Esophagus muscularis mucosa (tissue), 4 donors: ENCODE results near the gene EPHA4. TPM values are rescaled to one million over a fixed set of nuclear protein-coding genes. Genes with fewer than 3 reads are reported as not detected.

Experiments used
- DNase-seq: peaks from one replicate; pipeline ENCODE4 v3.0.0-alpha.2; 2017; ENCODE audit errors: extremely low spot score
- H3K27ac ChIP-seq, 4 donors: fragments of 200-600 bp; sonication (generic); replicated peaks in 1 of 4; 1 replicate in 3 of 4; 2 replicates in 1 of 4; pipeline ENCODE4 v1.5.1; 2016 to 2019; ENCODE audit warnings: mild to moderate bottlenecking in 1 of 4
- H3K27me3 ChIP-seq, 4 donors: fragments of 200-600 bp; sonication (generic); one replicate each; pipeline versions ENCODE4 v1.5.1 to v1.6.0; 2016 to 2019
- H3K36me3 ChIP-seq, 4 donors: fragments of 200-600 bp; sonication (generic); one replicate each; pipeline ENCODE4 v1.5.1; 2016 to 2019
- H3K4me1 ChIP-seq, 4 donors: fragments of 200-600 bp; sonication (generic); one replicate each; pipeline ENCODE4 v1.5.1; 2016 to 2019
- H3K4me3 ChIP-seq, 4 donors: fragments of 200-600 bp; sonication (generic); 1 replicate in 2 of 4; 2 replicates in 2 of 4; pipeline ENCODE4 v1.5.1; 2016 to 2019; ENCODE audit warnings: mild to moderate bottlenecking in 4 of 4, moderate library complexity in 1 of 4
- H3K9me3 ChIP-seq, 4 donors: fragments of 200-600 bp; sonication (generic); 1 replicate in 3 of 4; 2 replicates in 1 of 4; pipeline ENCODE4 v1.5.1; 2016 to 2019
- EP300 ChIP-seq: sonication (generic); formaldehyde crosslinking; IDR thresholded peaks from one replicate; pipeline ENCODE4 v1.6.1; 2017; ENCODE audit warnings: antibody characterized with exemption
- POLR2A ChIP-seq: fragments of 450-650 bp; IDR thresholded peaks from one replicate; pipeline ENCODE4 v1.6.1; 2017; ENCODE audit warnings: antibody characterized with exemption, moderate library complexity, mild to moderate bottlenecking, low read depth
- POLR2AphosphoS5 ChIP-seq, 2 donors: sonication (generic); formaldehyde crosslinking; IDR thresholded peaks; one replicate each; pipeline ENCODE4 v1.6.1; 2017; ENCODE audit warnings: antibody characterized with exemption in 2 of 2
- WGBS: methylation state at CpG from one replicate; pipeline ENCODE4 v1.1.5; 2018; 5-methylcytosine and 5-hydroxymethylcytosine counted together
- intact Hi-C: fragments of 100-400 bp; cut with DNase I; formaldehyde crosslinking; loops from one replicate; pipeline ENCODE4 v1.15.1; 2023
- total RNA-seq, 4 donors: library from RNA; depleted of rRNA; stranded (reverse); fragments of >200 nt; gene quantifications; one replicate each; pipeline versions ENCODE4 v1.1.0 to v1.2.1, GENCODE V29; 2016
- TF ChIP-seq, protein P1 (sequence below), 3 experiments: fragments of 200-600 bp in 2 of 3; fragments of 450-650 bp in 1 of 3; sonication (generic) in 2 of 3; IDR thresholded peaks; one replicate each; pipeline ENCODE4 v1.5.1; 2017 to 2019; ENCODE audit warnings: antibody characterized with exemption in 3 of 3, mild to moderate bottlenecking in 2 of 3, moderate library complexity in 1 of 3

Gene EPHA4
- total RNA-seq, 4 donors from 2014 or later: 15.4 to 25.9 (median 20.2) TPM

DNA sequence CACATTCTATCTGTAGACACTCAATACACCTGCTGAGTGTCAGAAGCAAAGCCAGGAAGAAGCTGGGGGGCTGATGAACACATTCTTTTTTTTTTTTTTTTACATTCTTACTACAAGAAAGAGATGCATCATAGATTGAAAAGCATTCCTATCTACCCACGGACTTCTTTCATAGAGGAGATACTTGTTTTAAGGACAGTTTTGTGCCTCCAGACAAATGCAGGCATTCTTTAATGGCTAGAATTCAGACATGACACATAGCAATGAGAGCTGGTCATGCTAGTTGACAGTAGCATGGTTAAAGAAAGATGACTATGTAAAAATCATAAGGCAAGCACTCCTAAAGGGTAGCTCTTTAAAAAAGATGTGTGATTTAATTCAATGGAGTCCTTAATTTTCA, 110.2 kb downstream of the EPHA4 start:
- DNase-seq: no peak
- intact Hi-C loops: no loop called here
- WGBS: 86% methylated on average over 1 of the region's 1 CpG
- TF ChIP-seq POLR2AphosphoS5 (IDR thresholded peaks at IDR 0.05) (no peak), POLR2A (no peak), EP300 (no peak)
- TF ChIP-seq, protein P1, sequence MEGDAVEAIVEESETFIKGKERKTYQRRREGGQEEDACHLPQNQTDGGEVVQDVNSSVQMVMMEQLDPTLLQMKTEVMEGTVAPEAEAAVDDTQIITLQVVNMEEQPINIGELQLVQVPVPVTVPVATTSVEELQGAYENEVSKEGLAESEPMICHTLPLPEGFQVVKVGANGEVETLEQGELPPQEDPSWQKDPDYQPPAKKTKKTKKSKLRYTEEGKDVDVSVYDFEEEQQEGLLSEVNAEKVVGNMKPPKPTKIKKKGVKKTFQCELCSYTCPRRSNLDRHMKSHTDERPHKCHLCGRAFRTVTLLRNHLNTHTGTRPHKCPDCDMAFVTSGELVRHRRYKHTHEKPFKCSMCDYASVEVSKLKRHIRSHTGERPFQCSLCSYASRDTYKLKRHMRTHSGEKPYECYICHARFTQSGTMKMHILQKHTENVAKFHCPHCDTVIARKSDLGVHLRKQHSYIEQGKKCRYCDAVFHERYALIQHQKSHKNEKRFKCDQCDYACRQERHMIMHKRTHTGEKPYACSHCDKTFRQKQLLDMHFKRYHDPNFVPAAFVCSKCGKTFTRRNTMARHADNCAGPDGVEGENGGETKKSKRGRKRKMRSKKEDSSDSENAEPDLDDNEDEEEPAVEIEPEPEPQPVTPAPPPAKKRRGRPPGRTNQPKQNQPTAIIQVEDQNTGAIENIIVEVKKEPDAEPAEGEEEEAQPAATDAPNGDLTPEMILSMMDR (IDR thresholded peaks at IDR 0.05): no peak
- Histone ChIP-seq H3K9me3 (no peaks in the 10 kb centered on the region), H3K36me3 (no peaks in the 10 kb centered on the region), H3K27ac (no peak overlapping the region), H3K4me3 (no peak overlapping the region), H3K27me3 (no peaks in the 10 kb centered on the region), H3K4me1 (peaks cover 0 to 5% (median 0%) of the 10 kb centered on the region in 4 donors)

DNA sequence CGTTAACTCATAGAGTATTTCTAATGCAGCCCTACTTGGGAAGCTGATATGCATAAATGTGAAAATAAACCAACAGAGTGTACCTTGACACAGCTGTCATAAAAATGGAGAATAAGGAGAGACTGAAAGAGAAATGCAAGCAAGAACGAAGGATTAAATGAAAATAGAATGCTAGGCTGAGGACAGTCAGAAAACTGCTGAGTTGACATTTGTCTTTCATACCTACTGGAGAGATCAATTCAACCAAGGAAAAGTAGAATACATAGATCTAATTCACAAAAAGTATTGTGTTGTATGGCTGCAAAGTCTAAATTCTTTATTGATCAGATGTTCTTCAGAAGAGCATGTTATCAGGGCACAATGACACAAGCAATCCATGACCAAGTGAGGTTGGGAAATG, 112.0 kb downstream of the EPHA4 start:
- Histone ChIP-seq H3K27me3 (no peaks in the 10 kb centered on the region), H3K9me3 (no peaks in the 10 kb centered on the region), H3K4me1 (no peaks in the 10 kb centered on the region), H3K27ac (no peak overlapping the region), H3K4me3 (no peak overlapping the region), H3K36me3 (no peaks in the 10 kb centered on the region)
- WGBS: 82% methylated on average over 2 of the region's 2 CpGs
- no peak for DNase-seq
- intact Hi-C loops: no loop called here
- TF ChIP-seq POLR2A: no peak
- TF ChIP-seq POLR2AphosphoS5 (IDR thresholded peaks at IDR 0.05): no peak
- TF ChIP-seq EP300: no peak
- TF ChIP-seq, protein P1 (IDR thresholded peaks at IDR 0.05): no peak

DNA sequence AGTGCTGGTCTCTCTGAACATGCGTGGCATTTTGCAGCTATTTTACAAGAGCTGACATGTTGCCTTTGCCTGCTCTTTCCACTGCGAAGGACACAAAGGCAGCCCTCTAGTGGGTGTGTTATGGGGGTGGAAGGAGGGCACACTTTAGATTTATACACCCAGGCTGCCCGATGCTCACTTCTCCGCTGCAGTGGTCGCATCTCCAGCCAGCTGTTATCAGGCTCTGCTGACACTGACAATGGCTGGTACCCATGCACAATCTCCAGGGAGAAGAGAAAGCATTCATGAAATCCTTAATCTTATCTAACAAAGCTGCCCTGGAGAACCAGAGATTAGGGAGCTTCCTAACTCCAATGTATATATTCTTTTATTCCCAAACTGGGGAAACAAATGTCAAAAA, 113.5 kb downstream of the EPHA4 start:
- DNase-seq: no peak
- Histone ChIP-seq H3K36me3 (peaks cover 0 to 7% (median 3%) of the 10 kb centered on the region in 4 donors), H3K27ac (no peak overlapping the region), H3K4me1 (no peaks in the 10 kb centered on the region), H3K9me3 (no peaks in the 10 kb centered on the region), H3K4me3 (no peak overlapping the region), H3K27me3 (no peaks in the 10 kb centered on the region)
- no peak for TF ChIP-seq POLR2AphosphoS5 (IDR thresholded peaks at IDR 0.05)
- TF ChIP-seq, protein P1 (IDR thresholded peaks at IDR 0.05): no peak
- no peak for TF ChIP-seq POLR2A
- TF ChIP-seq EP300: no peak
- intact Hi-C loops: no loop called here
- 90% methylated on average over 5 of the region's 5 CpGs for WGBS

DNA sequence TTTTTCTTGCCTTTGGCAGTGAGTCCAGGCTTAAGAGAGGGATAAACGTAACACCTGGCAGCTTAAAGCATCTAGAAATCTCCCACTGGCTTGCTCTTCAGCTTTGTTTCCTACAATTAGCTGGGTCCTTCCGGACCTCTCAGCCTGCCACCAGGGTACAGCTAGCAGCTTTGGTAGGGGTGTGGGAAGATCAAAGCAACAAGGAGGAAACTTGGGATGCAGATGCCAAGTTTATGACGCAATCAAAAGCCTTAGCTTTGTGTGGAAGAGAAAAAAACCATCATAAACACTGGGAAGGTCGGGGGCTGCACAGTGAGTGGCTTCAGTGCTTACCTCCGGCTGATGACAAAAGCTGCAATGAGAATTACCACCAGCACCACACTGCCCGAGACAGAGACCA, 116.9 kb downstream of the EPHA4 start:
- Histone ChIP-seq H3K4me3 (no peak overlapping the region), H3K27me3 (no peaks in the 10 kb centered on the region), H3K9me3 (no peaks in the 10 kb centered on the region), H3K4me1 (no peaks in the 10 kb centered on the region), H3K27ac (no peak overlapping the region), H3K36me3 (peaks cover 0 to 7% (median 3%) of the 10 kb centered on the region in 4 donors)
- no peak for DNase-seq
- 73% methylated on average over 6 of the region's 6 CpGs for WGBS
- intact Hi-C loops: no loop called here
- TF ChIP-seq, protein P1 (IDR thresholded peaks at IDR 0.05): no peak
- TF ChIP-seq POLR2AphosphoS5 (IDR thresholded peaks at IDR 0.05) (no peak), EP300 (no peak), POLR2A (no peak)

DNA sequence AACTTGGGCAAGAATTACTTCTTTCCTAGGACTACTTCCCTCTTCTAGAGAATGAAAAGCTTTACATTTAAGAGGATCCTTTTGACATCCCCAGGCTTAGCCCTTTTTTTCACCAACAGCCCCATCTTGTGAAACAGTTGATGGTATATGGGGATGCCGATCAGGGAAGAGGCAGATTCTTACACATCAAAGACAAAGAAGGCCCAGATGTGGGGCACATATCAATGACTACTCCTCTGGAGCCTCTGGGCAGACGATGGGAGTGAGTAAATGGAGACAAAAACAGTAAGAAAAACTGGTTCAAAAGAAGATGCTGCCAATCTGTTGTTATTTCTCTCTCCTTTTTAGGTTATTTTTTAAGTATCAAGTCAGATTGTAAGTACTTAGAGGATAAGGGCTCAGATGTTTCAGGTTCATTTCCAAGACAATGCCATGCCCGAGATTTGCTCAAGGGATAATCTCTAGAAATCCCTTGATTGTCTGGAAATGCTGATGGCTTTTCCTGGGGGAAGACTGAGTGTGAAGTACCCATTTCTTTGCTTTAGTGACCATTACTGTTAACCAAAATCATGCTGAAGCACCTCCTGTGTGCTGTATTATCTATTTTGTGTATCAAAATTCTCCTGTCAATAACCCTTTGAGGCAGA, 117.5 kb downstream of the EPHA4 start:
- TF ChIP-seq, protein P1 (IDR thresholded peaks at IDR 0.05): no peak
- TF ChIP-seq EP300 (no peak), POLR2A (no peak), POLR2AphosphoS5 (IDR thresholded peaks at IDR 0.05) (no peak)
- intact Hi-C loops: no loop called here
- Histone ChIP-seq H3K4me3 (no peak overlapping the region), H3K27me3 (no peaks in the 10 kb centered on the region), H3K27ac (no peak overlapping the region), H3K36me3 (peaks cover 0 to 7% (median 3%) of the 10 kb centered on the region in 4 donors), H3K9me3 (no peaks in the 10 kb centered on the region), H3K4me1 (no peaks in the 10 kb centered on the region)
- DNase-seq: no peak
- 92% methylated on average over 3 of the region's 3 CpGs for WGBS
